Karpas-422 (cell line): ENCODE data around the gene REV3L. TPM values are rescaled to one million over a fixed set of nuclear protein-coding genes. Genes with fewer than 3 reads are reported as not detected.
A peak's percentile ranks its signal among the peaks of the same experiment; 100 is the strongest.
"Not testable (repeated sequence)": the region's sequence is repeated elsewhere in the genome, so short reads cannot be mapped to it uniquely, and the experiment has no call there.

Source experiments
- DNase-seq: peaks from one replicate; pipeline ENCODE4 v3.0.0-alpha.2; 2015
- H2AFZ ChIP-seq: fragments of 200-600 bp; sonication (generic); 2 replicates; pipeline ENCODE4 v1.6.1; 2014; ENCODE audit warnings: antibody characterized with exemption, low read length, mixed read lengths
- H3K27ac ChIP-seq: fragments of 200-600 bp; sonication (generic); 2 replicates; pipeline ENCODE4 v1.5.1; 2014; ENCODE audit warnings: mild to moderate bottlenecking, low read length, moderate library complexity
- H3K27me3 ChIP-seq: fragments of 200-600 bp; sonication (generic); 2 replicates; pipeline ENCODE4 v1.6.1; 2014; ENCODE audit warnings: low read length, mixed read lengths
- H3K36me3 ChIP-seq: fragments of 200-600 bp; sonication (generic); 2 replicates; pipeline ENCODE4 v1.6.1; 2014; ENCODE audit warnings: low read length, mixed read lengths; ENCODE audit not compliant: insufficient read depth
- H3K4me1 ChIP-seq: fragments of 200-600 bp; sonication (generic); 2 replicates; pipeline ENCODE4 v1.6.1; 2014; ENCODE audit warnings: mild to moderate bottlenecking, low read length, mixed read lengths
- H3K4me2 ChIP-seq: fragments of 200-600 bp; sonication (generic); 2 replicates; pipeline ENCODE4 v1.6.1; 2014; ENCODE audit warnings: low read length, low read depth, mild to moderate bottlenecking; ENCODE audit not compliant: poor library complexity, severe bottlenecking
- H3K4me3 ChIP-seq: fragments of 200-600 bp; sonication (generic); 2 replicates; pipeline ENCODE4 v1.5.1; 2014; ENCODE audit warnings: mild to moderate bottlenecking, antibody characterized with exemption, low read length, mixed read lengths
- H3K79me2 ChIP-seq: fragments of 200-600 bp; sonication (generic); 2 replicates; pipeline ENCODE4 v1.6.1; 2014; ENCODE audit warnings: mild to moderate bottlenecking, low read length, mixed read lengths
- H3K9ac ChIP-seq: fragments of 200-600 bp; sonication (generic); 2 replicates; pipeline ENCODE4 v1.6.0; 2014; ENCODE audit warnings: low read length
- H3K9me2 ChIP-seq: fragments of 200-600 bp; sonication (generic), shearing (Covaris generic); replicated peaks from 2 replicates; pipeline ENCODE4 v1.6.0; 2014; ENCODE audit warnings: mild to moderate bottlenecking, low read length, moderate library complexity; ENCODE audit not compliant: insufficient read depth
- H3K9me3 ChIP-seq: fragments of 300-700, 200-600 bp; sonication (generic); 2 replicates; pipeline ENCODE4 v1.6.1; 2014; ENCODE audit warnings: low read length, mixed read lengths
- H4K20me1 ChIP-seq: fragments of 200-600 bp; sonication (generic); 2 replicates; pipeline ENCODE4 v1.6.1; 2014; ENCODE audit warnings: mild to moderate bottlenecking, antibody characterized with exemption, low read length, low read depth; ENCODE audit not compliant: insufficient read depth
- total RNA-seq: library from RNA; depleted of rRNA; stranded (reverse); fragments of >200 nt; shearing (Covaris generic); gene quantifications from 2 replicates; pipeline ENCODE4 v1.2.3, GENCODE V29; 2014; ENCODE audit warnings: low replicate concordance

The REV3L gene
- total RNA-seq, 1 experiment from 2014 or later, result 64.4 TPM

GRCh38 chr6:111342913-111343312, 140.1 kb downstream of the REV3L start:
- H3K27me3 ChIP-seq, result no peaks in the 10 kb centered on the region
- H3K4me3 ChIP-seq, result no peak overlapping the region
- H3K9me3 ChIP-seq, result no peaks in the 10 kb centered on the region
- peaks cover 44% of the 10 kb centered on the region for H3K36me3 ChIP-seq
- H3K4me1 ChIP-seq, result peaks cover 37% of the 10 kb centered on the region
- H3K79me2 ChIP-seq, result peaks cover 12% of the 10 kb centered on the region
- no peak overlapping the region for H2AFZ ChIP-seq
- no peaks in the 10 kb centered on the region for H4K20me1 ChIP-seq
- peak overlapping the region; percentile 1 for H3K4me2 ChIP-seq
- no peak overlapping the region for H3K9ac ChIP-seq
- no peak overlapping the region for H3K27ac ChIP-seq
- H3K9me2 ChIP-seq, result no peaks in the 10 kb centered on the region
- no peak for DNase-seq

DNA sequence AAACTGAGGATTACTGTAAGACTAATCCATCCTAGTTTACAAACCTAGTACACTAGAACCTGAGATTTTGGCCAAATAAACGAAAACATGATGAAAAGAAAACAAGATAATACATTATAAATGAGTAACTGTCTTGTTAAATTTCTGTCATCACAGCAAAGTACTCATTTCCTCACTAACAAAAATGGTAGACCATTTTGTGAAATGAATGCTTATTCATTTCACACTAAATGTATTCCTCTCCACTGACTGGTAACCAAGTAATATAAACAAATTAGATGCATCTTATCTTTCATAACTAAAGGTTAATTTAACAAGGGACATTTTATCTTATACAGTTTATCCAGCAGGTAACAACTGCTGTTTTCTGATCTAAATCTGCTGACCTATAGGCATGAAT, 143.7 kb downstream of the REV3L start:
- DNase-seq, result no peak
- H3K9me3 ChIP-seq, result no peaks in the 10 kb centered on the region
- no peak overlapping the region for H3K9ac ChIP-seq
- peaks cover 42% of the 10 kb centered on the region for H3K36me3 ChIP-seq
- H3K4me2 ChIP-seq, result no peak overlapping the region
- peaks cover 7% of the 10 kb centered on the region; the same call in 1 of the 2 replicates for H3K79me2 ChIP-seq
- H3K9me2 ChIP-seq, result no peaks in the 10 kb centered on the region
- H4K20me1 ChIP-seq, result no peaks in the 10 kb centered on the region
- H3K4me3 ChIP-seq, result no peak overlapping the region
- H2AFZ ChIP-seq, result no peak overlapping the region
- no peaks in the 10 kb centered on the region for H3K27me3 ChIP-seq
- H3K27ac ChIP-seq, result no peak overlapping the region
- peaks cover 20% of the 10 kb centered on the region for H3K4me1 ChIP-seq

GRCh38 chr6:111338843-111339242, 144.2 kb downstream of the REV3L start:
- no peak overlapping the region for H3K27ac ChIP-seq
- H3K36me3 ChIP-seq, result peaks cover 38% of the 10 kb centered on the region
- H3K4me3 ChIP-seq, result no peak overlapping the region
- H3K9ac ChIP-seq, result no peak overlapping the region
- H3K9me2 ChIP-seq, result no peaks in the 10 kb centered on the region
- H3K4me2 ChIP-seq, result no peak overlapping the region
- H3K4me1 ChIP-seq, result peaks cover 16% of the 10 kb centered on the region
- no peaks in the 10 kb centered on the region for H3K9me3 ChIP-seq
- peaks cover 7% of the 10 kb centered on the region; the same call in 1 of the 2 replicates for H3K79me2 ChIP-seq
- no peaks in the 10 kb centered on the region for H3K27me3 ChIP-seq
- no peaks in the 10 kb centered on the region for H4K20me1 ChIP-seq
- no peak for DNase-seq
- no peak overlapping the region for H2AFZ ChIP-seq

DNA sequence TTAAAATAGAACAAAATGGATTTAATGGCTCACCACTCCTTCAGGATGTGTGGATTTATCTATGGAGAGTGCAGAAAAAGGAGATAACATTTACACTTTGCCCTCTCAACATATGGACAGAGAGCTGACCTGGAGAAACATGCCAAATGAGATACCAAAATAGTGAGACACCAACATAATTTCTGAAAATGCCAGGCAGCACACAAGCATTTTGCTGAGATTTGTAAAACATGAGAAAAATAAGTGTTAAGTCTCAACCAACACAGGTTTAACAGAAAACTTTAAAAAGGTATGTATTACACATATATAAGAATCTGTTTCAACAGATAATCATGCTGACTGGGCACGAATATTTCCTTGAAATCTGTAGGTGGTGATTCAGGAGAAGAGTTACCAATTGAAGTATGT, 145.2 kb downstream of the REV3L start:
- Histone ChIP-seq H3K4me3 (no peak overlapping the region), H3K9me3 (no peaks in the 10 kb centered on the region), H3K9me2 (no peaks in the 10 kb centered on the region), H3K4me2 (no peak overlapping the region), H3K27ac (no peak overlapping the region), H3K9ac (no peak overlapping the region), H4K20me1 (no peaks in the 10 kb centered on the region), H3K36me3 (peaks cover 41% of the 10 kb centered on the region), H2AFZ (no peak overlapping the region), H3K4me1 (peaks cover 7% of the 10 kb centered on the region), H3K27me3 (no peaks in the 10 kb centered on the region), H3K79me2 (peaks cover 7% of the 10 kb centered on the region; the same call in 1 of the 2 replicates)
- no peak for DNase-seq

- DNase-seq, result no peak
- H2AFZ ChIP-seq, result no peak overlapping the region
- no peaks in the 10 kb centered on the region for H3K27me3 ChIP-seq
- H3K79me2 ChIP-seq, result peaks cover 11% of the 10 kb centered on the region
- H3K4me3 ChIP-seq, result no peak overlapping the region
- no peaks in the 10 kb centered on the region for H3K9me3 ChIP-seq
- no peak overlapping the region for H3K9ac ChIP-seq
- H3K4me1 ChIP-seq, result no peaks in the 10 kb centered on the region
- H3K9me2 ChIP-seq, result no peaks in the 10 kb centered on the region
- H4K20me1 ChIP-seq, result no peaks in the 10 kb centered on the region
- H3K27ac ChIP-seq, result no peak overlapping the region
- H3K4me2 ChIP-seq, result no peak overlapping the region
- peaks cover 65% of the 10 kb centered on the region for H3K36me3 ChIP-seq
Observed at GRCh38 chr6:111329882-111330633, 153.0 kb downstream of the REV3L start.

DNA sequence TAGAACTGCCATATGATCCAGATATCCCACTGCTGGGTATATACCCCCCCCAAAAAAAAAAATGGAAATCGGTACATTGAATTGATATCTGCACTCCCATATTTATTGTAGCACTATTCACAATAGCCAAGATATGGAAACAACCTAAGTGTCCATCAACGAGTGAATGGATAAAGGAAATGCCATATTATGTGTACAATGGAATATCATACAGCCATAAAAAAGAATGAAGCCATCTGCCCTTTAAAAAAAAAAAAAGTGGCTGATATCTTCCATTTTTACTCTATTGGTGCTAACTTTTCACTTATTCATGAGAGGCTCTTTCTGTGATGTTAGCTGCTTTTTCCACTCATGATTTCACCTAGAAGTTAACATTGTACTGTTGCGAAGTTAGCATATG, 156.5 kb downstream of the REV3L start:
- Histone ChIP-seq H3K9me2 (no peaks in the 10 kb centered on the region), H3K27ac (no peak overlapping the region), H3K79me2 (peaks cover 11% of the 10 kb centered on the region), H3K4me1 (no peaks in the 10 kb centered on the region), H3K9ac (no peak overlapping the region), H2AFZ (no peak overlapping the region), H3K9me3 (no peaks in the 10 kb centered on the region), H3K4me3 (no peak overlapping the region), H3K36me3 (peaks cover 70% of the 10 kb centered on the region), H3K27me3 (no peaks in the 10 kb centered on the region), H4K20me1 (no peaks in the 10 kb centered on the region), H3K4me2 (no peak overlapping the region)
- no peak for DNase-seq

DNA sequence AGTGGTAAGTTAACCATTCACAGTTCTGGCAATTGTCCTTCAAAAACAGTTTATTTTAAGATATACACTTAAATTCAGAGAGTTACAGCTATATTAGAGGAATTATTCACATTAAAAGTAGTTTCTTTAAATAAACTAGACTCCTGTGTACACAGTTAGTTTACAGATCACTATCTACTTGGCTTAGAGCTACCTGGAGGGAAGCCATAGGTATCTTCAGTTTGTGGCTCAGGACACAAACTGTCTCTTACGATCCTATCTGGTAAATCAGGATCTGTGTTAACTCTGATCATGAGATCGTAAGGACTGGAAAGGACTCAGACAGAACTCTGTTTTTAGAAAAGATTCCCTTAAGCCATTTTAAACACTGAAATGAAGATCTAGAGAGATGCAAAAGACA, 160.9 kb downstream of the REV3L start:
- Histone ChIP-seq H3K9me3 (no peaks in the 10 kb centered on the region), H4K20me1 (no peaks in the 10 kb centered on the region), H3K4me2 (no peak overlapping the region), H2AFZ (no peak overlapping the region), H3K27me3 (no peaks in the 10 kb centered on the region), H3K79me2 (peaks cover 3% of the 10 kb centered on the region; the same call in 1 of the 2 replicates), H3K27ac (no peak overlapping the region), H3K4me1 (no peaks in the 10 kb centered on the region), H3K4me3 (no peak overlapping the region), H3K9me2 (no peaks in the 10 kb centered on the region), H3K36me3 (peaks cover 47% of the 10 kb centered on the region), H3K9ac (no peak overlapping the region)
- DNase-seq, result no peak

DNA sequence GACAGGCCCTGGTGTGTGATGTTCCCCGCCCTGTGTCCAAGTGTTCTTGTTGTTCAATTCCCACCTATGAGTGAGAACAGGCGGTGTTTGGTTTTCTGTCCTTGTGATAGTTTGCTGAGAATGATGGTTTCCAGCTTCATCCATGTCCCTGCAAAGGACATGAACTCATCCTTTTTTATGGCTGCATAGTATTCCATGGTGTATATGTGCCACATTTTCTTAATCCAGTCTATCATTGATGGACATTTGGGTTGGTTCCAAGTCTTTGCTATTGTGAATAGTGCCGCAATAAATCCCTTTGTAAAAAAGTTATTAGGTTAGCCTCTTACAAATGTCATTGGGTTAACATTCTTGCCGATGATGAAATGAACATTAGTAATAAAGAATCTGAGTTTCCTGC, 175.1 kb downstream of the REV3L start:
- H4K20me1 ChIP-seq, H3K4me2 ChIP-seq, H3K9me3 ChIP-seq, H3K27ac ChIP-seq, H3K4me3 ChIP-seq, H2AFZ ChIP-seq, H3K9ac ChIP-seq, DNase-seq, H3K9me2 ChIP-seq, H3K27me3 ChIP-seq, H3K79me2 ChIP-seq, H3K4me1 ChIP-seq: not testable (repeated sequence)
- peaks cover 43% of the 10 kb centered on the region for H3K36me3 ChIP-seq
